Rectal smooth muscle tissue (tissue), 1 donor: ENCODE results near the gene MLPH.

ENCODE experiments used
- H3K27ac ChIP-seq: one replicate; pipeline ENCODE4 v1.7.0; 2013; ENCODE audit warnings: low read depth, low read length, inconsistent platforms
- H3K27me3 ChIP-seq: one replicate; pipeline ENCODE4 v1.7.0; 2013; ENCODE audit warnings: low read length; ENCODE audit not compliant: control insufficient read depth, insufficient read depth
- H3K36me3 ChIP-seq: one replicate; pipeline ENCODE4 v1.7.0; 2013; ENCODE audit warnings: low read length; ENCODE audit not compliant: control insufficient read depth, insufficient read depth
- H3K4me1 ChIP-seq: one replicate; pipeline ENCODE4 v1.7.0; 2013; ENCODE audit warnings: low read length; ENCODE audit not compliant: control insufficient read depth, insufficient read depth
- H3K4me3 ChIP-seq: one replicate; pipeline ENCODE4 v1.7.0; 2013; ENCODE audit warnings: low read length
- H3K9ac ChIP-seq: one replicate; pipeline ENCODE4 v1.7.0; 2013; ENCODE audit warnings: low read length

Gene MLPH

GRCh38 chr2:237510502-237511217 is 23.6 kb downstream of the MLPH start:
- Histone ChIP-seq H3K4me1 (peaks cover 5% of the 10 kb centered on the region), H3K27ac (no peak overlapping the region), H3K9ac (no peak overlapping the region), H3K36me3 (no peaks in the 10 kb centered on the region), H3K27me3 (no peaks in the 10 kb centered on the region), H3K4me3 (no peak overlapping the region)

GRCh38 chr2:237511433-237511832 is 24.4 kb downstream of the MLPH start:
- no peak overlapping the region for H3K4me3 ChIP-seq
- H3K9ac ChIP-seq, result no peak overlapping the region
- peaks cover 5% of the 10 kb centered on the region for H3K4me1 ChIP-seq
- no peaks in the 10 kb centered on the region for H3K27me3 ChIP-seq
- no peak overlapping the region for H3K27ac ChIP-seq
- no peaks in the 10 kb centered on the region for H3K36me3 ChIP-seq

- no peak overlapping the region for H3K27ac ChIP-seq
- no peaks in the 10 kb centered on the region for H3K36me3 ChIP-seq
- no peak overlapping the region for H3K4me3 ChIP-seq
- no peak overlapping the region for H3K9ac ChIP-seq
- peaks cover 5% of the 10 kb centered on the region for H3K4me1 ChIP-seq
- H3K27me3 ChIP-seq, result no peaks in the 10 kb centered on the region
Observed at GRCh38 chr2:237511885-237512405, 24.9 kb downstream of the MLPH start.

- no peak overlapping the region for H3K4me3 ChIP-seq
- H3K4me1 ChIP-seq, result peaks cover 5% of the 10 kb centered on the region
- H3K9ac ChIP-seq, result no peak overlapping the region
- H3K27ac ChIP-seq, result no peak overlapping the region
- H3K27me3 ChIP-seq, result no peaks in the 10 kb centered on the region
- H3K36me3 ChIP-seq, result no peaks in the 10 kb centered on the region
Observed at GRCh38 chr2:237512774-237513466, 25.9 kb downstream of the MLPH start.

GRCh38 chr2:237513693-237514092 is 26.6 kb downstream of the MLPH start:
- Histone ChIP-seq H3K4me3 (no peak overlapping the region), H3K9ac (no peak overlapping the region), H3K27ac (no peak overlapping the region), H3K27me3 (no peaks in the 10 kb centered on the region), H3K36me3 (no peaks in the 10 kb centered on the region), H3K4me1 (peaks cover 5% of the 10 kb centered on the region)

GRCh38 chr2:237514474-237515130 is 27.6 kb downstream of the MLPH start:
- Histone ChIP-seq H3K27ac (no peak overlapping the region), H3K4me1 (peaks cover 5% of the 10 kb centered on the region), H3K4me3 (no peak overlapping the region), H3K9ac (no peak overlapping the region), H3K27me3 (no peaks in the 10 kb centered on the region), H3K36me3 (no peaks in the 10 kb centered on the region)

- Histone ChIP-seq H3K27me3 (no peaks in the 10 kb centered on the region), H3K36me3 (no peaks in the 10 kb centered on the region), H3K27ac (no peak overlapping the region), H3K9ac (no peak overlapping the region), H3K4me3 (no peak overlapping the region), H3K4me1 (peaks cover 5% of the 10 kb centered on the region)
Observed at GRCh38 chr2:237515166-237515565, 28.1 kb downstream of the MLPH start.

GRCh38 chr2:237515621-237516275 is 28.7 kb downstream of the MLPH start:
- Histone ChIP-seq H3K4me3 (no peak overlapping the region), H3K9ac (no peak overlapping the region), H3K27me3 (no peaks in the 10 kb centered on the region), H3K36me3 (no peaks in the 10 kb centered on the region), H3K27ac (no peak overlapping the region), H3K4me1 (peaks cover 5% of the 10 kb centered on the region)

GRCh38 chr2:237517163-237517562 is 30.1 kb downstream of the MLPH start:
- Histone ChIP-seq H3K4me3 (no peak overlapping the region), H3K36me3 (no peaks in the 10 kb centered on the region), H3K27me3 (no peaks in the 10 kb centered on the region), H3K4me1 (peaks cover 5% of the 10 kb centered on the region), H3K27ac (no peak overlapping the region), H3K9ac (no peak overlapping the region)

GRCh38 chr2:237517990-237518389 is 30.9 kb downstream of the MLPH start:
- Histone ChIP-seq H3K4me3 (no peak overlapping the region), H3K27ac (no peak overlapping the region), H3K4me1 (peaks cover 4% of the 10 kb centered on the region), H3K36me3 (no peaks in the 10 kb centered on the region), H3K9ac (no peak overlapping the region), H3K27me3 (no peaks in the 10 kb centered on the region)

GRCh38 chr2:237519506-237520245 is 32.6 kb downstream of the MLPH start:
- Histone ChIP-seq H3K4me1 (no peaks in the 10 kb centered on the region), H3K4me3 (no peak overlapping the region), H3K36me3 (no peaks in the 10 kb centered on the region), H3K27ac (no peak overlapping the region), H3K9ac (no peak overlapping the region), H3K27me3 (no peaks in the 10 kb centered on the region)

GRCh38 chr2:237520290-237520689 is 33.2 kb downstream of the MLPH start:
- no peak overlapping the region for H3K9ac ChIP-seq
- no peak overlapping the region for H3K4me3 ChIP-seq
- H3K27me3 ChIP-seq, result no peaks in the 10 kb centered on the region
- no peak overlapping the region for H3K27ac ChIP-seq
- no peaks in the 10 kb centered on the region for H3K36me3 ChIP-seq
- no peaks in the 10 kb centered on the region for H3K4me1 ChIP-seq
